Bronchial epithelial cell (primary cell): ENCODE measurements around the gene SRSF10. TPM values are rescaled to one million over a fixed set of nuclear protein-coding genes. Genes with fewer than 3 reads are reported as not detected.
A peak's percentile ranks its signal among the peaks of the same experiment; 100 is the strongest.
"Not testable (repeated sequence)": the region's sequence is repeated elsewhere in the genome, so short reads cannot be mapped to it uniquely, and the experiment has no call there.

Experiments used
- DNase-seq: peaks from one replicate; pipeline ENCODE4 v3.0.0-alpha.2; 2010; ENCODE audit warnings: low read depth
- FAIRE-seq: peaks from 2 replicates; lab custom pipeline; 2011; peaks lifted over from hg19 to GRCh38; lab: Jason Lieb, UNC
- H3K27me3 ChIP-seq: 2 replicates; pipeline ENCODE4 v1.5.1; 2011; ENCODE audit warnings: low read length; ENCODE audit not compliant: control insufficient read depth, insufficient read depth
- H3K36me3 ChIP-seq: 2 replicates; pipeline ENCODE4 v1.5.1; 2011; ENCODE audit warnings: low read length; ENCODE audit not compliant: control insufficient read depth, insufficient read depth
- H3K4me3 ChIP-seq: 2 replicates; pipeline ENCODE4 v1.5.1; 2011; ENCODE audit warnings: mild to moderate bottlenecking, low read depth, low read length, control low read depth
- CTCF ChIP-seq: IDR thresholded peaks from 2 replicates; pipeline ENCODE4 v1.5.1; 2011; ENCODE audit warnings: mild to moderate bottlenecking, moderate library complexity, low read length, control low read depth, inconsistent platforms; ENCODE audit not compliant: insufficient read depth, severe bottlenecking
- total RNA-seq: library from RNA; depleted of rRNA; stranded (reverse); fragments of >200 nt; gene quantifications from 2 replicates; pipeline ENCODE4 v1.2.1, GENCODE V29; 2014

The SRSF10 gene
- total RNA-seq, 1 donor from 2014 or later = 52.1 TPM

DNA sequence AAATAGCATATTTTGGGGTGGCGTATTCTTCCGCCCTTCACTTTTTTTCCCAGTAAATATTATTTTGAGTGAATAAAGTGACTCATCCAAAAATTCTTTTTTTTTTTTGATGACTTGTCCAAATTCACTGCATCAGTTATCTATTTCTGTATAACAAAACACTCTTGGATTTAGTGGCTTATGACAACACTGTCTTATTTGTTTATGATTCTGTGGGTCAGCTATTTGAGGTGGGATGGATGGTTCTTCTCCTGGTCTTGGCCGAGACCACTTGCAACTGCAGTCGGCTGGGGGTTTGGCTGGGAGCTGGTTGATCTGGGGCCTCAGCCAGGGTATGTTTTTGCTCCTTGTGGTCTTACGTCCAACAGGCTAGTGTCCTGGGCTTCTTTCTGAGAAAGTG is 39.9 kb upstream of the SRSF10 start:
- FAIRE-seq (no peak), DNase-seq (no peak)
- no peak overlapping the region for H3K4me3 ChIP-seq
- no peaks in the 10 kb centered on the region for H3K27me3 ChIP-seq
- no peak for TF ChIP-seq CTCF
- no peaks in the 10 kb centered on the region for H3K36me3 ChIP-seq

GRCh38 chr1:24018611-24019580 is 38.8 kb upstream of the SRSF10 start:
- FAIRE-seq = no peak

GRCh38 chr1:24015221-24016210 is 35.4 kb upstream of the SRSF10 start:
- no peak for FAIRE-seq
- no peak overlapping the region for H3K4me3 ChIP-seq

More at GRCh38 chr1:24018611-24019580, 38.8 kb upstream of the SRSF10 start:
- no peaks in the 10 kb centered on the region for H3K27me3 ChIP-seq
- no peak overlapping the region for H3K4me3 ChIP-seq
- DNase-seq = peak; percentile 95
- TF ChIP-seq CTCF = no peak
- H3K36me3 ChIP-seq = no peaks in the 10 kb centered on the region

GRCh38 chr1:24012878-24013277 is 32.8 kb upstream of the SRSF10 start:
- not testable (repeated sequence) for H3K36me3 ChIP-seq, DNase-seq, FAIRE-seq, H3K4me3 ChIP-seq, H3K27me3 ChIP-seq

More at GRCh38 chr1:24015221-24016210, 35.4 kb upstream of the SRSF10 start:
- no peak for TF ChIP-seq CTCF
- Histone ChIP-seq H3K36me3 (no peaks in the 10 kb centered on the region), H3K27me3 (no peaks in the 10 kb centered on the region)
- no peak for DNase-seq

GRCh38 chr1:24010650-24011049 is 30.5 kb upstream of the SRSF10 start:
- DNase-seq (no peak), FAIRE-seq (no peak)
- no peak for TF ChIP-seq CTCF

More at GRCh38 chr1:24010650-24011049, 30.5 kb upstream of the SRSF10 start:
- Histone ChIP-seq H3K4me3 (no peak overlapping the region), H3K36me3 (no peaks in the 10 kb centered on the region), H3K27me3 (no peaks in the 10 kb centered on the region)
